ENCODE results near the gene DNAAF1.
"Not testable (repeated sequence)": the region's sequence is repeated elsewhere in the genome, so short reads cannot be mapped to it uniquely, and the experiment has no call there.

Gene DNAAF1

DNA sequence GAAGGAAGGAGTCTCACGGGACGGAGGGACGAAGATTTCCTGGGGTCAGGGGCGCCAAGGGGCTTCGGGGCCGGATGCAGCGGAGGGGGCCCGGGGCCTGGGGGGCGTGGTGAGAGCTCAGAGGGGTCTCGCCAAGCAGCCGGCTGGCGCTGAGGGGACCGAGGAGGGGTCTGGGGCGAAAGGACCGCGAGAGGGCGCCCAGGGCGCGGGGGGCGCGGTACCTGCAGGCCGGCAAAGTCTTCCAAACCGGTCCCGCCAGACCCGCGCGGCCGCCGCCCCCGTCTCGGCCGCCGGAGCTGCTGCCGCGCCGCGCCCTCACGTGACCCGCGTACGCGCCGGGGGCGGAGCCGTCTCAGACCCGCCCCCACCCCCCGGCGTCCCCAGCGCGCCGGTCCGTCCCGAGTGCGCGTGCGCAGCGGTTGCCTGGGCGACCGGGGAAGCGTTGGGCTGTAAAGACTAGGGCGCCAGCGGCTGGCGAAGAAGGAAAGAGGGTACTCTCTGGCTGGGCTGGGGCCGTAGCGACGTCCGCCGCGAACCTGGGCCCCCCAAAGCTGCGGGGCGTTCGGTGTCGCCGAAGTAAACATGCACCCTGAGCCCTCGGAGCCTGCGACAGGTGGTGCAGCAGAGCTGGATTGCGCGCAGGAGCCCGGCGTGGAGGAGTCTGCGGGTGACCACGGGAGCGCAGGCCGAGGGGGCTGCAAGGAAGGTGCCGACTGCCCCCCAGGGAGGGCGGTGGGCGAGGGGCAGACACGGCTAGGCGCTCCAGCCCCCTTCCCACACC is at the start of gene DNAAF1, which contains the start of gene HSDL1:
TSS of gene DNAAF1 (plus strand) at position 450 of the 781 bp plus-strand sequence. CDS start at position 583, 133 bp downstream.
TSS of gene HSDL1 (minus strand) at position 319 of the 781 bp plus-strand sequence. CDS start 13,856 bp downstream, outside the sequence.
- peak; percentile 85 to 95 (median 93) for DNase-seq (ENCODE audit: low read depth in 3 of 3, low spot score in 1 of 3)

- no peak for DNase-seq (ENCODE audit: low read depth in 3 of 3, low spot score in 1 of 3)
Observed at GRCh38 chr16:84095466-84095865, 49.6 kb upstream of the DNAAF1 start.

DNA sequence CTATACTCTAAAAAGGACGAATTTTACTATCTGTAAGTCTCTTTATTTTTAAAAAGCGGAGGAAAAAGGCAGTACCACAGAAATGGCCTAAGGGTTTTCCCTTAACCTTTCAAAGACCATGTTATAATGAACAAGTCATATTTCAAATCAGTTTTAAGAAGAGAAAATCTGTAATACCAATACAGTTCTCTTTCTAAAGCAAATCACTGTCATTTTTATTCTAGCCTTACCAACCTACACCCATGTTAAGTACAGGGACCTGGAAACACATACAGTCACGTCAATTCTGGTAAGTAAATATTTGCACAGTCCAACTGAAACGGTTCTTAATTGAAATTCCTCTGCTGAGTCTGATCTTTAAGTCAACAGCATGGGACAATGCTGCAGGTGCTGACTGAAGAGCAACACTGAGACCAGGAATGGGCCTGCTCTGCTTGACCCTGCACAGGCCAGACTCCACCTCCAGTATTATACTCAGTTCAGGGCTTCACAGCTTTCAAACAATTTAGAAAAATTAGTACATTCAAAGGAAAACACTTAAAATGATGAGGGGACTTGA is 48.6 kb upstream of the DNAAF1 start:
- no peak for DNase-seq (ENCODE audit: low read depth in 3 of 3, low spot score in 1 of 3)

DNA sequence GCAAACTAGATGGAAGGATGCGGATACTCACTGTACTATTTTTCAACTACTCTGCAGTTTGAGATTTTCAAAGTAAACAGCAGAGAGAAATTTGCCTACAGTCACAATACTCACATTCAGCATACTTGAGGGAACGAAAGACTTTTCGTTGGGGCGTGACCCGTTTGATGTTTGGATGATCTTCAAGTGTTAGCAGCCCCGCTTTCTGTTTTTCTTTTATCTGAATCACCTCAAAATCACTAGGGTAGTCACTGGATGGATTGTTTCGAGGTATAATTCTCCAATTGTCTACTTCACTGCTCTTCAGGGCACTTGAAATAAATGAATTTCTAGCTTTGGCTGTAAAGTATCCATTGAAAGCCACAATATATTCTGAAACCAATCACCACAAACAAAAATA is 46.2 kb upstream of the DNAAF1 start:
- no peak for DNase-seq (ENCODE audit: low read depth in 3 of 3, low spot score in 1 of 3)

DNA sequence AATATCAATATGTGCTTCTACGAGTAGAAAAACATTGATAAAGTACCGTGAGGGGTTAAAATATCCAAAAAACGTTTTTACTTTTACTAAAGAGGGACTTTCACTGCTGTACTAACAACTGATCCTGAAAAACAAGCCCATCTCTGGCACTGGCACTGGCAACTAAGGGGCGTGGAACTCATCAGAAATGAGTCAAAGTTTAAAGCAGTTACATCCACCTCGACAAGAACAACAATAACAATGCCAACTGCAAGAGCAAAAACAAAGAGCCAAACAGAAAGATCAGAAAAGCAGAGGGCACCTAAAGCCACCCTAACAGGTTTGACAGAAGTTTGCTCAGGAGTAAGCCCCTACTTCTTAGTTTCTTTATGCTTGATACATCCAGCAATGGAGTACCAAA is 41.4 kb upstream of the DNAAF1 start:
- DNase-seq (ENCODE audit: low read depth in 3 of 3, low spot score in 1 of 3), result no peak

- no peak for DNase-seq (ENCODE audit: low read depth in 3 of 3, low spot score in 1 of 3)
Observed at GRCh38 chr16:84104231-84104630, 40.9 kb upstream of the DNAAF1 start.

DNA sequence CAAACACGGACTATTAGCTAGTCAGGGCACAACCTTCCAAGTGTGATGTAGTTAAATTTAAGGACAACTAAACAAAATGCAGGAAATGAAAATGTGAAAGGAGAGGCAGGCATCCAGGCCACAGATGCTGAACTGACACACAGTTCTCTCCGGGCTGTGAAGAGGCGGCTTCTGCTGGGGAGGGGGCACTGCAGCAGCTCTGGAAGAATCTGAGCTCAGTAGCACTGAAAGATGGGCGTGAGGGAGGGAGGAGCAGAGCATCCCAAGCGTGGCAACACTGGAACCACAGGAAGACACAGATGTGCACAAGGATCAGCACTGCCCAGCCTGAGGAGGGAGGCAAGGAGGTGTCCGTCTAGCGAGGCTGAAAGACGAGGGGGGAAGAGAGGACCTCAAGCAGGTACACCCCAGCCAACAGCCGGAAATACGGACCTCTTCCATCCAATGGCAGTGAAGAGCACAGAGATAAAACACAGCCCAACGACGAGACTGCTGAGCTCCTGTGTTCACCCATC is 39.8 kb upstream of the DNAAF1 start:
- DNase-seq (ENCODE audit: low read depth in 3 of 3, low spot score in 1 of 3), result no peak

DNA sequence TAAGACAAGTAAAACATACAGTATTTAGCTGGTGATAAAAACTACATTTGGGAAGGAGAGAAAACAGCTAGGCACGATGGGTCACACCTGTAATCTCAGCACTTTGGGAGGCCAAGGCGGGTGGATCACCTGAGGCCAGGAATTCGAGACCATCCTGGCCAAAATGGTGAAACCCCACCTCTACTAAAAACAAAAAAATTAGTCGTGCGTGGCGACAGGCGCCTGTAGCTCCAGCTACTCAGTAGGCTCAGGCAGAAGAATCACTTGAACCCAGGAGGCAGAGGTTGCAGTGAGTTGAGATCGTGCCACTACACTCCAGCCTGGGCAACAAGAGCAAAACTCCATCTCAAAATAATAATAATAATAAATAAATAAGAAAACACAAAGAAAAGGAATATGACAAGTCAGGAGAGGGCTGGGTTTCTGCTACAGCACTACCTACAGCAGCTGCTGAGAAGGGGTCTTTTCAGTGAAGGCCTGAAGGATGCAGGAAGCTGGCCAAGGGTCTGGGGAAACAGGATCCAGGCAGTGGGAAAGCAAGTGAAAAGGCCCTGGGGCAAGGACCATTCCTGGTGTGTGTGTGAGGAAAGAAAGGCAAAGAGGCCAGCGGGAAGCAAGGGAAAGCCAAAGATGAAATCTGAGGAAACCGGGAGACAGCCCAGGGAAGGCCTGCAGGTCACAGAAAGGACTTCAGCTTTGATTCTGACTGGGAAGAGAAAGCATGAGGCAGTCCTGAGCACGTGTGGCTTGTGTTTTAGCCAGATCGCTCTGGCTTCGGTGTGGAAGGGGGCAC is 39.0 kb upstream of the DNAAF1 start:
- DNase-seq (ENCODE audit: low read depth in 3 of 3, low spot score in 1 of 3), result no peak

DNA sequence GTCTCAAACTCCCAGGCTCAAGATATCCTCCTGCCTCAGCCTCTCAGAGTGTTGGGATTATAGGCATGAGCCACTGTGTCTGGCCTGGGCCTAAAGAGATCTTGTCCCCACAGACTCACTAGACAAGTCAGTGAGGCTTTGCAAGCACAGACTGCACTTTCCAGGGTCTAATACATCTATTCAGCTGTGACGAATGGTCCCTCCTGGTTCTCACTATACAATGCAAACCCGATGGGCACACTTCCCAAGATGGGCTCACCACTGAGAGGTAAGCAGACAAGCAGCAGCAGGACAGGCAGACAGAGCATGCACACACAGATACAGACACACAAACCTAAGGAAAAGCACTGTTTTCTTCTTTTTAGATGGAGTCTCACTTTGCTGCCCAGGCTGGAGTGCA is 37.2 kb upstream of the DNAAF1 start:
- DNase-seq (ENCODE audit: low read depth in 3 of 3, low spot score in 1 of 3), result no peak

GRCh38 chr16:84109598-84110335 is 35.3 kb upstream of the DNAAF1 start:
- DNase-seq (ENCODE audit: low read depth in 3 of 3, low spot score in 1 of 3), result no peak

DNA sequence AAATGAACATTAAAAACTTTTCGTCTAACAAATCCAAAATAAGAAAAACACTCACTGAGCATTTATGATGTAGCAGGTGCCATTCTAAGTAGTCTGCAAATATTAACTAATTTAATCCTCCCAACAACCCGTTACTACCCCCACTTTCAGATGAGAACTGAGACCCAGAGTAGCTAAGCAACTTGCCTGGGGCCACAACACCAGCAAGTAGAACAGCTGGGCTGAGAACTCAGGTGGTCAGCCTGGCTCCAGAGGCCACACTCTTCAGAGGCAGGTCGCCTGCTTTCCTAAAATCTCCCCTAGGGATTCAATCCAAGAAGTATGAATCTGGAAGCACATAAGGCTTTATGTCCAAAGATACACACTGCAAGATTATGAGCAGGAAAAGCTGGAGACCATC is 34.6 kb upstream of the DNAAF1 start:
- DNase-seq (ENCODE audit: low read depth in 3 of 3, low spot score in 1 of 3), result no peak

GRCh38 chr16:84111525-84111924 is 33.6 kb upstream of the DNAAF1 start:
- DNase-seq (ENCODE audit: low read depth in 3 of 3, low spot score in 1 of 3), result no peak

DNA sequence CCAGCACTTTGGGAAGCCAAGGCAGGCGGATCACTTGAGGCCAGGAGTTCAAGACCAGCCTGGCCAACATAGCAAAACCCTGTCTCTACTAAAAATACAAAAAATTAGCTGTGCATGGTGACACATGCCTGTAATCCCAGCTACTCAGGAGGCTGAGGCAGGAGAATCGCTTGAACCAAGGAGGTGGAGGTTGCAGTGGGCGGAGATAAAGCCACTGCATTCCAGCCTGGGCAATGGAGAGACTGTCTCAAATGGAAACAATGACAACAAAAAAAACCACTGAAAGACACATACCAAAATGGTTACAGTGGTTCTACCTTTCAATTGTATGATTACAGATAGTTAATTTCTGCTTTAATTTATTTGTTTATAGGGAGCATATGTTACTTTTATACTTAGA is 33.2 kb upstream of the DNAAF1 start:
- not testable (repeated sequence) for DNase-seq (ENCODE audit: low read depth in 3 of 3, low spot score in 1 of 3)

- DNase-seq (ENCODE audit: low read depth in 3 of 3, low spot score in 1 of 3), result peak in 1 of 3 donors; percentile 12
Observed at GRCh38 chr16:84115919-84116719, 29.0 kb upstream of the DNAAF1 start.

DNA sequence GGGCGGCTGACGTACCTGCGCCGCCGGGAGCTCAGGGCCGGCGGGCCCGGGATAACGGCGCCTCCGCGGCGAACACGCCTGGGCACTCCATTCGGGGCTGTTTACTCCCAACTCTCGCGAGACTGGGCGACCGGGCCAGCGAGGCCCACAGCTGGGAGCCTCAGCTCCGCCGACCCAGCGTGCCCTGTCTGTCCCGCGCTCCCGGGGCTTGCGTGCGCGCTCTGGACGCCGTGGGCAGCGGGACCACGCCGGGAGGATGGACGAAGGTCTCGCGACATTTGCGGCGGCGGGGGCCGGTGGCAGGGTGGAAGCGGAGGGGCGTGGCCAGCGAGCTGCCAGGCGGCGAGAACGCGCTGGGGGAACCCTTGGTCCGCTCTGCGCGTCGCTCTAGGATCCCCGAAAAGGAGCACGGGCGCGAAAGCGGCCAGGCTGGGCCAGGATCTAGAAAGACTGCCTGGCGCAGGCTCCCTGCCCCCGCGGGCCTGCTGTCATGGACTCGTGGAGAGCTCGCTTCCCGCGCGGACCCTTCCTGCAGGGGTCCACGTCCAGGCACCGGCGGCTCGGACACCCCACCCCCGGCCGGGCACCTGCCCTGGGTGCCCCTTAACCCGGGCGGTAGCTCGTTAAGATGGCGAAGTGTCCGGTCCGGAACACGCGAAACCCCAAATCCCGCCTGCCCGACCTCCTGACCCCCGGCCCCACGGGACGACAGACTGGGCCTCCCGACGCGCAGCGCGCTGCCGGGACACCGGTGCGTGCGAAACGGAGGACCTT is 28.2 kb upstream of the DNAAF1 start, which contains the start of gene MBTPS1:
TSS of gene MBTPS1 (minus strand) at position 223 of the 774 bp plus-strand sequence. CDS start 15,159 bp downstream, outside the sequence.
- peak; percentile 93 to 97 (median 97) for DNase-seq (ENCODE audit: low read depth in 3 of 3, low spot score in 1 of 3)

GRCh38 chr16:84117494-84117843 is 27.6 kb upstream of the DNAAF1 start:
- DNase-seq (ENCODE audit: low read depth in 3 of 3, low spot score in 1 of 3), result peak in 1 of 3 donors; percentile 24

DNA sequence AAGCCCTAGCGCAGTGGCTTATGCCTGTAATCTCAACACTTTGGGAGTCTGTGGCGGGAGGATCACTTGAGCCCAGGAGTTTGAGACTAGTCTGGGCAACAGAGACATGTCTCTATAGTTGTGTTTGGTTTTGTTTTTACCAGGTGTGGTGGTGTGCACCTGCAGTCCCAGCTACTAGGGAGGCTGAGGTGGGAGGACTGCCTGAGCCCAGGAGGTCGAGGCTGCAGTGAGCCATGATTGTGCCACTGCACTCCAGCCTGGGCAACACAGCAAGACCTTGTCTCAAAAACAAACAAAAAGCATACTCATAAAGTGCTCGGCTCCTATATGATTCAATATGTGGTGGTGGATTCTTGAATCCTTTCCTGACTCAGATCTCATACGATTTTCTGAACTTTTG is 26.8 kb upstream of the DNAAF1 start:
- not testable (repeated sequence) for DNase-seq (ENCODE audit: low read depth in 3 of 3, low spot score in 1 of 3)

DNA sequence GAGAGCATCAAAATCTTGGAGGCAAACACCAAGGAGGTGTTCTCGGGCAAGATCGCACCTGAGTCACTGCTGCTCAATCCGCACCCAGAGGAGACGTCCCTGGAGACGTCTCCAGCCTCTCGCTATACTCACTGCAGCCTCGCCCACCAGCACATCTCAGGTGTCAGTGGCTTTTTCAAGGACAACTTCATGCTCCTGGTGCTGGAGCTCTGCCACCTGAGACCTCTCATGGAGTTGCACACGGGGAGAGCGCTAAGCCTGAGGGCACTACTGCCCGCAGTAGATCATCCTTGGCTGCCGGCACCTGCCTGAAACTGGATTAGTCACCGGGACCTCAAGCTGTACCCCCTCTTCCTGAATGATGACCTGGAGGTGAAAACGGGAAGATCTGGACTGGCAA is 25.7 kb upstream of the DNAAF1 start:
- no peak for DNase-seq (ENCODE audit: low read depth in 3 of 3, low spot score in 1 of 3)

DNA sequence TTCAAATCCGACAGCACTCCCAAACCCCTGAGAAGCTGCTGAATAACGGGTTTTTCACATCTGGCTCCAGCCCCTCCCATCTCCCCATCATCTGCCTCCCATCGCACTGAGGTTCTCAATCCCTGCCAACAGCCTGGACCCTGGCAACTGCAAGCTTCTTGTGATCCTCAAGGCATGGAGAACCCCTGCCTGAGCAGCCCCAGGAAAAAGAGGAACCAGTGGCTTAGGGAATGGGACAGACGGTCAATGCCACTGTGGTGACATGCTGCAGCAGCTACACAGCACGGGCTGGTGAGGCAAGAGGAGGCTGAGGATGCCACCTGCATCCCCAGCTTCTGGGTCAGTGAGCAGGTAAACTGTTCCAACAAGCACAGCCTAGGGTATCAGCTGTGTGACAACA is 25.1 kb upstream of the DNAAF1 start:
- DNase-seq (ENCODE audit: low read depth in 3 of 3, low spot score in 1 of 3), result no peak
